Esophagus muscularis mucosa (tissue), 4 donors: Measurements from ENCODE around the gene CDH4. TPM values are rescaled to one million over a fixed set of nuclear protein-coding genes. Genes with fewer than 3 reads are reported as not detected.

ENCODE experiments used
- DNase-seq: peaks from one replicate; pipeline ENCODE4 v3.0.0-alpha.2; 2017; ENCODE audit errors: extremely low spot score
- H3K27ac ChIP-seq, 4 donors: fragments of 200-600 bp; sonication (generic); replicated peaks in 1 of 4; 1 replicate in 3 of 4; 2 replicates in 1 of 4; pipeline ENCODE4 v1.5.1; 2016 to 2019; ENCODE audit warnings: mild to moderate bottlenecking in 1 of 4
- H3K27me3 ChIP-seq, 4 donors: fragments of 200-600 bp; sonication (generic); one replicate each; pipeline versions ENCODE4 v1.5.1 to v1.6.0; 2016 to 2019
- H3K36me3 ChIP-seq, 4 donors: fragments of 200-600 bp; sonication (generic); one replicate each; pipeline ENCODE4 v1.5.1; 2016 to 2019
- H3K4me1 ChIP-seq, 4 donors: fragments of 200-600 bp; sonication (generic); one replicate each; pipeline ENCODE4 v1.5.1; 2016 to 2019
- H3K4me3 ChIP-seq, 4 donors: fragments of 200-600 bp; sonication (generic); 1 replicate in 2 of 4; 2 replicates in 2 of 4; pipeline ENCODE4 v1.5.1; 2016 to 2019; ENCODE audit warnings: mild to moderate bottlenecking in 4 of 4, moderate library complexity in 1 of 4
- H3K9me3 ChIP-seq, 4 donors: fragments of 200-600 bp; sonication (generic); 1 replicate in 3 of 4; 2 replicates in 1 of 4; pipeline ENCODE4 v1.5.1; 2016 to 2019
- EP300 ChIP-seq: sonication (generic); formaldehyde crosslinking; IDR thresholded peaks from one replicate; pipeline ENCODE4 v1.6.1; 2017; ENCODE audit warnings: antibody characterized with exemption
- POLR2A ChIP-seq: fragments of 450-650 bp; IDR thresholded peaks from one replicate; pipeline ENCODE4 v1.6.1; 2017; ENCODE audit warnings: antibody characterized with exemption, moderate library complexity, mild to moderate bottlenecking, low read depth
- POLR2AphosphoS5 ChIP-seq, 2 donors: sonication (generic); formaldehyde crosslinking; IDR thresholded peaks; one replicate each; pipeline ENCODE4 v1.6.1; 2017; ENCODE audit warnings: antibody characterized with exemption in 2 of 2
- WGBS: methylation state at CpG from one replicate; pipeline ENCODE4 v1.1.5; 2018; 5-methylcytosine and 5-hydroxymethylcytosine counted together
- intact Hi-C: fragments of 100-400 bp; cut with DNase I; formaldehyde crosslinking; loops from one replicate; pipeline ENCODE4 v1.15.1; 2023
- total RNA-seq, 4 donors: library from RNA; depleted of rRNA; stranded (reverse); fragments of >200 nt; gene quantifications; one replicate each; pipeline versions ENCODE4 v1.1.0 to v1.2.1, GENCODE V29; 2016
- TF ChIP-seq, protein P1 (sequence below), 3 experiments: fragments of 200-600 bp in 2 of 3; fragments of 450-650 bp in 1 of 3; sonication (generic) in 2 of 3; IDR thresholded peaks; one replicate each; pipeline ENCODE4 v1.5.1; 2017 to 2019; ENCODE audit warnings: antibody characterized with exemption in 3 of 3, mild to moderate bottlenecking in 2 of 3, moderate library complexity in 1 of 3

The CDH4 gene
- total RNA-seq, 4 donors from 2014 or later = 0.42 to 1.3 (median 0.48) TPM

DNA sequence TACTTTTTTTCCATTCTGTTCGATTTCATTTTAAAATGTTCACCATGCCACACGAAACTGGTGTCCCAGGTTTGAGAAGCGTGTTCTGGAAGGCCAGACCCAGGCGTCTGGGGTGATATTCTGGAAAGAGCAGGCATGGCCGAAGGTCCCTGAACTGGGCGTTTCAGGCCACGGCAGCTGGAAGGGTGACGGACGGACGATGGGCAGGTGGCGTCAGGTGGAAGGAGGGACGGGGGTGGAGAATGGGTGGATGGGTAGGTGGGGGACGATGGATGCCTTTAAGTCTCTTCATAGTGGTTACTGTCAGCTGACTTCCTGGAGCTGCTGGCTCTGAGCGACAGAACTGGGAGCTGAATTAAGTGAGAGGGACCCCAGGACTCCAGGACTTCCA lies 44.6 kb downstream of the CDH4 start:
- intact Hi-C loops = no loop called here
- TF ChIP-seq POLR2AphosphoS5 (IDR thresholded peaks at IDR 0.05) (no peak), POLR2A (no peak), EP300 (no peak)
- TF ChIP-seq, protein P1, sequence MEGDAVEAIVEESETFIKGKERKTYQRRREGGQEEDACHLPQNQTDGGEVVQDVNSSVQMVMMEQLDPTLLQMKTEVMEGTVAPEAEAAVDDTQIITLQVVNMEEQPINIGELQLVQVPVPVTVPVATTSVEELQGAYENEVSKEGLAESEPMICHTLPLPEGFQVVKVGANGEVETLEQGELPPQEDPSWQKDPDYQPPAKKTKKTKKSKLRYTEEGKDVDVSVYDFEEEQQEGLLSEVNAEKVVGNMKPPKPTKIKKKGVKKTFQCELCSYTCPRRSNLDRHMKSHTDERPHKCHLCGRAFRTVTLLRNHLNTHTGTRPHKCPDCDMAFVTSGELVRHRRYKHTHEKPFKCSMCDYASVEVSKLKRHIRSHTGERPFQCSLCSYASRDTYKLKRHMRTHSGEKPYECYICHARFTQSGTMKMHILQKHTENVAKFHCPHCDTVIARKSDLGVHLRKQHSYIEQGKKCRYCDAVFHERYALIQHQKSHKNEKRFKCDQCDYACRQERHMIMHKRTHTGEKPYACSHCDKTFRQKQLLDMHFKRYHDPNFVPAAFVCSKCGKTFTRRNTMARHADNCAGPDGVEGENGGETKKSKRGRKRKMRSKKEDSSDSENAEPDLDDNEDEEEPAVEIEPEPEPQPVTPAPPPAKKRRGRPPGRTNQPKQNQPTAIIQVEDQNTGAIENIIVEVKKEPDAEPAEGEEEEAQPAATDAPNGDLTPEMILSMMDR (IDR thresholded peaks at IDR 0.05) = no peak
- H3K9me3 ChIP-seq = no peaks in the 10 kb centered on the region
- no peaks in the 10 kb centered on the region for H3K27me3 ChIP-seq
- no peak overlapping the region for H3K4me3 ChIP-seq
- no peaks in the 10 kb centered on the region for H3K4me1 ChIP-seq
- no peaks in the 10 kb centered on the region for H3K36me3 ChIP-seq
- H3K27ac ChIP-seq = no peak overlapping the region
- DNase-seq = no peak
- 78% methylated on average over 14 of the region's 14 CpGs for WGBS

DNA sequence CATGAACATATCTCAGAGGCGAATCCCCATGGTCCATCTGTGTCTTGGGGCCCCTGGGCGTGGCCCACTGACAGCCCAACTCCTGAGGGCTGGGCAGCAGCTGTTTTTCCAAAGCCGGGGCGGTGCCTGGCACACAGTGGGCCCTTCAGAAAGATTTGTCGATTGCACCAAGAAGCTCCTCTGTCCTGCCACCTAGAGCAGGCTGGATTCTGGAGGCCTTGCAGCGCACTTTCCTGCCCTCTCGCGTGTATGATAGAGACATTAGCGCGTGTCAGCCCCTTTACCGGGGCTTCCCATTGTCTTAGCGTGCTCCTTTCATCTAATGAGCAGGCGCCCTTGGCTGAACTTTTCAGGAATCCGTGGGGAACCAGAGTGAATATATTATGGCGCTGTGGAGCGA lies 45.4 kb downstream of the CDH4 start:
- no peaks in the 10 kb centered on the region for H3K27me3 ChIP-seq
- no peaks in the 10 kb centered on the region for H3K36me3 ChIP-seq
- no peak overlapping the region for H3K4me3 ChIP-seq
- WGBS = 93% methylated on average over 16 of the region's 16 CpGs
- no peak overlapping the region for H3K27ac ChIP-seq
- TF ChIP-seq POLR2AphosphoS5 (IDR thresholded peaks at IDR 0.05) (no peak), EP300 (no peak), POLR2A (no peak)
- TF ChIP-seq, protein P1 (IDR thresholded peaks at IDR 0.05) = no peak
- no peaks in the 10 kb centered on the region for H3K9me3 ChIP-seq
- DNase-seq = no peak
- no peaks in the 10 kb centered on the region for H3K4me1 ChIP-seq
- intact Hi-C loops = no loop called here

DNA sequence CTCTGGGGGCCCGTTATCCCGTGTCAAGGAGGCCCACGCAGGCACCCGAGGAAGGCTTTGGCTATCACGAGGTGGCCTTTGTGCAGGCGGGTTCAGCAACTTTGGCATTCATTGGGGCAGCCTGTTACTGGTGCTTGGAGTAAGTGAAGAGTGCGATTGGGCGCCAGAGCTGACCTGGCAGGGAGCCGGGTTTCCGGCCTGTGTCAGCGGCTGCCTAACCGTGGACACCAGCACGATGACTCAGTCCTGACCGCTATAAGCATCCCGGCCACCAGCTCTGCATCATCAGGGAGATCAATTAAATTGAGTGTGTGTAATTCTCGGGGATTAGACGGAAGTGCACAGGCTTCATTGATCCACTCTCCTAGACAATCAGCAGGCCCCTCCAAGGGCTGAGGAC lies 45.9 kb downstream of the CDH4 start:
- no peaks in the 10 kb centered on the region for H3K9me3 ChIP-seq
- no peaks in the 10 kb centered on the region for H3K4me1 ChIP-seq
- intact Hi-C loops = no loop called here
- H3K27me3 ChIP-seq = no peaks in the 10 kb centered on the region
- TF ChIP-seq POLR2A (no peak), POLR2AphosphoS5 (IDR thresholded peaks at IDR 0.05) (no peak), EP300 (no peak)
- TF ChIP-seq, protein P1 (IDR thresholded peaks at IDR 0.05) = no peak
- no peak for DNase-seq
- no peak overlapping the region for H3K4me3 ChIP-seq
- H3K36me3 ChIP-seq = no peaks in the 10 kb centered on the region
- 82% methylated on average over 10 of the region's 17 CpGs for WGBS
- H3K27ac ChIP-seq = no peak overlapping the region

DNA sequence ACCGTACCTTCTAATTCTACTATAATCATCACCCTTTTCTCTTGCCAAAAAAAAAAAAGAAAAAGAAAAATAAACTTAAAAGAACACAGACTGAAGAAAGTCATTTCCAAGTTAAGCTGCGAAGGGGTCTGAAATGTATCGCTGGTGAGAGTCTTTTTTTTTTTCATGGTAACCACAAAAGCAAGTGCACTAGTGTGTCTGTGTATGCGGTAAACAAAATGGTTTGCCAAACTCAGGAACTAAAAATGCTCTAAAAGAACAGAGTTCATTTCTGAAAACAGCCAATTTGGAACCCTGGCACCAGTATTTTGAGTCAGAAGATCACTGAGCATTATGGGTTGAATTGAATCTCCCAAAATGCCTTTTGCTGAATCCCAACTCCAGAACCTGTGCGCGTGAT lies 46.6 kb downstream of the CDH4 start:
- Histone ChIP-seq H3K27ac (no peak overlapping the region), H3K4me3 (no peak overlapping the region), H3K27me3 (no peaks in the 10 kb centered on the region), H3K4me1 (no peaks in the 10 kb centered on the region), H3K9me3 (no peaks in the 10 kb centered on the region), H3K36me3 (no peaks in the 10 kb centered on the region)
- intact Hi-C loops = no loop called here
- TF ChIP-seq POLR2AphosphoS5 (IDR thresholded peaks at IDR 0.05) (no peak), POLR2A (no peak), EP300 (no peak)
- TF ChIP-seq, protein P1 (IDR thresholded peaks at IDR 0.05) = no peak
- no peak for DNase-seq
- WGBS = 75% methylated on average over 6 of the region's 6 CpGs

DNA sequence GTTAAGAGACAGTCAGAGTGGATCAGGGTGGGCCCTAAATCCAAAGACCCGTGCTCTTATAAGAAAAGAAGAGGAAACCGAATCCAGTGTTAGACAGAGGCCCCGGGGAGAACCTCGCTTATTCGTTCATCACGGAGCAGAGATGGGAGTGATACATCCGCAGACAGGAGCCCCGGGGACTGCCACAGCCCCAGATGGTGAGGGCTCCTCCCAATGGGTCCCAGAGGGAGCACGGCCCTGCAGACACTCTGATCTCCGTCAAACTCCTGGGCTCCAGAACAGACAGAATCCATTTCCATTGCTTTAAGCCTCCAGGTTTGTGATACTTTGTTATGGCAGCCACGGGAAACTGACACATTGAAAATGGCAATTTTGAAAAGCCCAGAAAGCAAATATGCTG lies 47.0 kb downstream of the CDH4 start:
- H3K4me1 ChIP-seq = no peaks in the 10 kb centered on the region
- no peaks in the 10 kb centered on the region for H3K9me3 ChIP-seq
- intact Hi-C loops = no loop called here
- no peaks in the 10 kb centered on the region for H3K36me3 ChIP-seq
- TF ChIP-seq EP300 = no peak
- TF ChIP-seq, protein P1 (IDR thresholded peaks at IDR 0.05) = no peak
- TF ChIP-seq POLR2AphosphoS5 (IDR thresholded peaks at IDR 0.05) = no peak
- no peak for TF ChIP-seq POLR2A
- 75% methylated on average over 11 of the region's 11 CpGs for WGBS
- no peak overlapping the region for H3K27ac ChIP-seq
- no peaks in the 10 kb centered on the region for H3K27me3 ChIP-seq
- DNase-seq = no peak
- H3K4me3 ChIP-seq = no peak overlapping the region
